HL-60 (cell line): ENCODE measurements around the gene KRT10.

Experiments
- DNase-seq, 2 experiments: peaks; one replicate each; pipeline ENCODE4 v3.0.0-alpha.2; 2010 to 2020; ENCODE audit warnings: low read depth in 1 of 2, low spot score in 1 of 2
- H3K27ac ChIP-seq: fragments of 250-450 bp; sonication (Bioruptor Pico); replicated peaks from 2 replicates; pipeline ENCODE4 v1.5.1; 2020; ENCODE audit warnings: mild to moderate bottlenecking, moderate library complexity
- H3K27me3 ChIP-seq: fragments of 250-450 bp; sonication (Bioruptor Pico); 2 replicates; pipeline ENCODE4 v1.5.1; 2021; ENCODE audit warnings: mild to moderate bottlenecking, moderate library complexity; ENCODE audit not compliant: insufficient read depth, poor library complexity, severe bottlenecking
- H3K4me3 ChIP-seq: replicated peaks from 2 replicates; pipeline ENCODE4 v1.5.1; 2011; ENCODE audit warnings: mild to moderate bottlenecking, control low read depth, low read length; ENCODE audit not compliant: insufficient read depth
- CTCF ChIP-seq: IDR thresholded peaks from one replicate; pipeline ENCODE4 v1.5.1; 2011; ENCODE audit warnings: low read length, control low read depth, inconsistent platforms; ENCODE audit not compliant: insufficient read depth
- GABPA ChIP-seq: IDR thresholded peaks from 2 replicates; pipeline ENCODE4 v1.6.1; 2012; ENCODE audit warnings: low read depth
- POLR2AphosphoS5 ChIP-seq: IDR thresholded peaks from 2 replicates; pipeline ENCODE4 v1.6.1; 2012; ENCODE audit warnings: low read depth
- REST ChIP-seq: IDR thresholded peaks from 2 replicates; pipeline ENCODE4 v1.6.1; 2012; ENCODE audit warnings: low read depth; ENCODE audit not compliant: insufficient replicate concordance
- SPI1 ChIP-seq: IDR thresholded peaks from 2 replicates; pipeline ENCODE4 v1.6.1; 2012; ENCODE audit warnings: low read depth, mild to moderate bottlenecking, borderline replicate concordance

KRT10 gene

GRCh38 chr17:40857535-40857934, 35.1 kb upstream of the KRT10 start:
- no peak overlapping the region for H3K4me3 ChIP-seq
- no peak overlapping the region for H3K27ac ChIP-seq
- H3K27me3 ChIP-seq, result peaks cover 15% of the 10 kb centered on the region
- no peak for DNase-seq
- no peak for TF ChIP-seq SPI1

- TF ChIP-seq POLR2AphosphoS5 (no peak), CTCF (no peak), GABPA (no peak), REST (no peak), SPI1 (no peak)
- no peak overlapping the region for H3K27ac ChIP-seq
- no peak for DNase-seq
- no peak overlapping the region for H3K4me3 ChIP-seq
- peaks cover 19% of the 10 kb centered on the region for H3K27me3 ChIP-seq
These were observed 31.9 kb upstream of the KRT10 start for GRCh38 chr17:40854175-40854814.

- Histone ChIP-seq H3K27ac (no peak overlapping the region), H3K27me3 (peaks cover 19% of the 10 kb centered on the region), H3K4me3 (no peak overlapping the region)
- TF ChIP-seq SPI1 (no peak), POLR2AphosphoS5 (no peak), GABPA (no peak), REST (no peak), CTCF (no peak)
- no peak for DNase-seq
These were observed 29.9 kb upstream of the KRT10 start for GRCh38 chr17:40852364-40852763.

- no peak overlapping the region for H3K27ac ChIP-seq
- DNase-seq, result no peak
- no peak for TF ChIP-seq GABPA
- TF ChIP-seq REST, result no peak
- TF ChIP-seq SPI1, result no peak
- TF ChIP-seq POLR2AphosphoS5, result no peak
- no peak for TF ChIP-seq CTCF
These were observed 28.0 kb upstream of the KRT10 start for GRCh38 chr17:40850293-40850972.

More at GRCh38 chr17:40850293-40850972, 28.0 kb upstream of the KRT10 start:
- peaks cover 19% of the 10 kb centered on the region for H3K27me3 ChIP-seq
- H3K4me3 ChIP-seq, result no peak overlapping the region
